HepG2 (cell line): ENCODE measurements around the gene GSS. TPM values are rescaled to one million over a fixed set of nuclear protein-coding genes. Genes with fewer than 3 reads are reported as not detected.

Experiments
- ATF7-NPFF ChIP-seq: sonication (generic); formaldehyde crosslinking; IDR thresholded peaks from 2 replicates; pipeline ENCODE4 v1.8.1; 2023; ENCODE audit warnings: mild to moderate bottlenecking, low read depth, missing genetic modification reagents, moderate library complexity
- CCAR2 ChIP-seq: fragments of 200-400 bp; formaldehyde crosslinking; optimal IDR thresholded peaks from 2 replicates; pipeline ENCODE3; 2018; ENCODE audit warnings: low read depth, mild to moderate bottlenecking, low read length, moderate library complexity
- ELF3 ChIP-seq: IDR thresholded peaks from 2 replicates; pipeline ENCODE4 v1.6.1; 2016; ENCODE audit warnings: missing genetic modification reagents, missing compliant biosample characterization
- GMEB1 ChIP-seq: sonication (generic); formaldehyde crosslinking; IDR thresholded peaks from 2 replicates; pipeline ENCODE4 v1.5.1; 2020; ENCODE audit warnings: missing genetic modification reagents, mild to moderate bottlenecking, borderline replicate concordance
- GRHL1 ChIP-seq: sonication (generic); formaldehyde crosslinking; conservative IDR thresholded peaks from 2 replicates; pipeline ENCODE4 v1.8.0; 2022; ENCODE audit warnings: missing genetic modification reagents
- HOXA3 ChIP-seq: sonication (generic); formaldehyde crosslinking; IDR thresholded peaks from 2 replicates; pipeline ENCODE4 v1.5.0; 2020; ENCODE audit warnings: missing genetic modification reagents
- KDM3A ChIP-seq: IDR thresholded peaks from 2 replicates; pipeline ENCODE4 v1.6.1; 2018; ENCODE audit warnings: low read depth, missing compliant biosample characterization
- MAFK ChIP-seq, 2 experiments: IDR thresholded peaks in 1 of 2; conservative IDR thresholded peaks in 1 of 2; 2 replicates each; pipeline ENCODE4 v1.6.1; 2011; ENCODE audit warnings: improper control_type of control experiment in 2 of 2, low read length in 2 of 2
- MXD4 ChIP-seq: IDR thresholded peaks from 2 replicates; pipeline ENCODE4 v1.6.1; 2016; ENCODE audit warnings: mild to moderate bottlenecking, missing biosample characterization, missing genetic modification reagents
- NBN ChIP-seq: fragments of 450-650 bp; conservative IDR thresholded peaks from 2 replicates; pipeline ENCODE4 v1.6.1; 2017
- NFKB2 ChIP-seq: sonication (generic); formaldehyde crosslinking; IDR thresholded peaks from 2 replicates; pipeline ENCODE4 v1.4.0; 2020; ENCODE audit warnings: missing genetic modification reagents, borderline replicate concordance
- PRDM4 ChIP-seq: sonication (generic); formaldehyde crosslinking; IDR thresholded peaks from 2 replicates; pipeline ENCODE4 v1.9.0; 2021; ENCODE audit warnings: missing genetic modification reagents, borderline replicate concordance
- SCMH1 ChIP-seq: sonication (generic); formaldehyde crosslinking; IDR thresholded peaks from 2 replicates; pipeline ENCODE4 v1.9.0; 2021; ENCODE audit warnings: missing genetic modification reagents, mild to moderate bottlenecking, borderline replicate concordance
- ZBTB7B ChIP-seq: sonication (generic); formaldehyde crosslinking; IDR thresholded peaks from 2 replicates; pipeline ENCODE4 v1.4.0; 2020; ENCODE audit warnings: missing genetic modification reagents
- ZFP91 ChIP-seq: sonication (generic); formaldehyde crosslinking; IDR thresholded peaks from 2 replicates; pipeline ENCODE4 v1.9.0; 2022; ENCODE audit warnings: missing genetic modification reagents, mild to moderate bottlenecking, borderline replicate concordance
- ZSCAN9 ChIP-seq: IDR thresholded peaks from 2 replicates; pipeline ENCODE4 v1.6.1; 2016; ENCODE audit warnings: borderline replicate concordance
- polyA plus RNA-seq, 8 experiments: library from polyadenylated mRNA; depleted of rRNA in 3 of 8; stranded (reverse) in 7 of 8; unstranded in 1 of 8; fragments of >200 nt; fragmentation: Illumina TruSeq in 4 of 8; extraction: Trizol in 4 of 8; gene quantifications; 2 replicates each; pipeline versions ENCODE4 v1.2.1 to v1.2.3, GENCODE V29; 2011 to 2016; ENCODE audit warnings: low read depth in 4 of 8, missing spikeins in 1 of 8, mixed read lengths in 1 of 8; ENCODE audit not compliant: insufficient read depth in 1 of 8
- total RNA-seq, 5 experiments: library from RNA; depleted of rRNA; stranded (reverse); fragments of >200 nt; fragmentation: Illumina TruSeq; extraction: Trizol; gene quantifications; 2 replicates each; pipeline ENCODE4 v1.2.3, GENCODE V29; 2016; ENCODE audit warnings: low read depth in 1 of 5
- TF ChIP-seq, protein P1 (sequence below): sonication (generic); formaldehyde crosslinking; IDR thresholded peaks from 2 replicates; pipeline ENCODE4 v1.4.0; 2020; ENCODE audit warnings: missing genetic modification reagents, borderline replicate concordance

GSS gene
- total and polyA plus RNA-seq, 2 of the 13 experiments (the other 11 are each of a cell fraction or from before 2014, with no cell fraction given), result 80.1 to 102 TPM

GRCh38 chr20:34994509-34995131 is 39.0 kb upstream of the GSS start (continued):
- TF ChIP-seq MAFK (conservative IDR thresholded peaks at IDR 0.05 in 1 of 2, IDR thresholded peaks at IDR 0.05 in 1 of 2; ENCODE audit: low read length in 2 of 2) (no peak), KDM3A (CRISPR knock-in tag) (no peak), GMEB1 (no peak), GRHL1 (CRISPR knock-in tag) (no peak), ATF7-NPFF (CRISPR knock-in tag) (peak; percentile 70; the same call in 1 of the 2 replicates), ZSCAN9 (CRISPR knock-in tag) (no peak), CCAR2 (no peak), ELF3 (CRISPR knock-in tag) (0 out of 2 replicates have a peak, but pooled peaks have one; percentile 28), MXD4 (CRISPR knock-in tag) (peak; percentile 81), NFKB2 (peak; percentile 18; the same call in 1 of the 2 replicates), PRDM4 (no peak), HOXA3 (peak; percentile 46; the same call in 1 of the 2 replicates), ZFP91 (CRISPR knock-in tag) (peak; percentile 57; the same call in 1 of the 2 replicates), SCMH1 (CRISPR knock-in tag) (no peak), NBN (no peak), ZBTB7B (CRISPR knock-in tag) (no peak)
- TF ChIP-seq, protein P1, sequence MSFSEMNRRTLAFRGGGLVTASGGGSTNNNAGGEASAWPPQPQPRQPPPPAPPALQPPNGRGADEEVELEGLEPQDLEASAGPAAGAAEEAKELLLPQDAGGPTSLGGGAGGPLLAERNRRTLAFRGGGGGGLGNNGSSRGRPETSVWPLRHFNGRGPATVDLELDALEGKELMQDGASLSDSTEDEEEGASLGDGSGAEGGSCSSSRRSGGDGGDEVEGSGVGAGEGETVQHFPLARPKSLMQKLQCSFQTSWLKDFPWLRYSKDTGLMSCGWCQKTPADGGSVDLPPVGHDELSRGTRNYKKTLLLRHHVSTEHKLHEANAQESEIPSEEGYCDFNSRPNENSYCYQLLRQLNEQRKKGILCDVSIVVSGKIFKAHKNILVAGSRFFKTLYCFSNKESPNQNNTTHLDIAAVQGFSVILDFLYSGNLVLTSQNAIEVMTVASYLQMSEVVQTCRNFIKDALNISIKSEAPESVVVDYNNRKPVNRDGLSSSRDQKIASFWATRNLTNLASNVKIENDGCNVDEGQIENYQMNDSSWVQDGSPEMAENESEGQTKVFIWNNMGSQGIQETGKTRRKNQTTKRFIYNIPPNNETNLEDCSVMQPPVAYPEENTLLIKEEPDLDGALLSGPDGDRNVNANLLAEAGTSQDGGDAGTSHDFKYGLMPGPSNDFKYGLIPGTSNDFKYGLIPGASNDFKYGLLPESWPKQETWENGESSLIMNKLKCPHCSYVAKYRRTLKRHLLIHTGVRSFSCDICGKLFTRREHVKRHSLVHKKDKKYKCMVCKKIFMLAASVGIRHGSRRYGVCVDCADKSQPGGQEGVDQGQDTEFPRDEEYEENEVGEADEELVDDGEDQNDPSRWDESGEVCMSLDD (CRISPR knock-in tag), result no peak
